ENCODE results near the gene SUSD3. TPM values are rescaled to one million over a fixed set of nuclear protein-coding genes. Genes with fewer than 3 reads are reported as not detected.

The SUSD3 gene
- total RNA-seq, 2 experiments from 2014 or later, result 33.9 to 35.6 TPM

- H3K9me3 Mint-ChIP-seq, result no peaks in the 10 kb centered on the region
- ChIA-PET POLR2A (interaction anchor here (1.0 to 6.9 kb wide), 11 partner anchors 10 to 82 kb away, joined by 3 to 92 read pairs (median 6); no protein-coding TSS in a partner anchor), CTCF (interaction anchor here (0.5 to 2.4 kb wide), 5 partner anchors 9 to 80 kb away, joined by 3 to 6 read pairs (median 4); no protein-coding TSS in a partner anchor)
- peaks cover 33% of the 10 kb centered on the region for H3K36me3 Mint-ChIP-seq (ENCODE audit: low read depth)
- Histone ChIP-seq H3K4me3 (ENCODE audit: low read length) (no peak overlapping the region), H3K9me3 (ENCODE audit: control insufficient read depth in 1 of 2, insufficient read depth in 1 of 2, low read length in 2 of 2) (peaks cover 0 to 4% of the 10 kb centered on the region in 2 experiments), H3K4me1 (ENCODE audit: insufficient read depth, low read length) (peaks cover 82% of the 10 kb centered on the region), H3K27me3 (ENCODE audit: control insufficient read depth in 1 of 2, insufficient read depth in 2 of 2, low read length in 2 of 2) (no peaks in the 10 kb centered on the region), H3K27ac (ENCODE audit: low read depth in 1 of 2, low read length in 2 of 2) (peak overlapping the region; percentile 34 to 51), H3K36me3 (ENCODE audit: insufficient read depth, low read length) (peaks cover 46% of the 10 kb centered on the region)
- no peaks in the 10 kb centered on the region for H3K27me3 Mint-ChIP-seq
- TF ChIP-seq CTCF (IDR thresholded peaks at IDR 0.05), result no peak
- intact Hi-C loops (cut with DNase I, micrococcal nuclease), result no loop called here
- H3K27ac Mint-ChIP-seq, result peak overlapping the region; percentile 85
- peaks cover 67% of the 10 kb centered on the region for H3K4me1 Mint-ChIP-seq (ENCODE audit: low read depth)
- DNase-seq, result peak in 1 of 14 experiments; percentile 36
- H3K4me3 Mint-ChIP-seq, result no peak overlapping the region
- ATAC-seq (ENCODE audit: poor library complexity), result no peak
Observed at GRCh38 chr9:93037476-93037971, 21.0 kb upstream of the SUSD3 start.

- Mint-ChIP-seq H3K27me3 (no peaks in the 10 kb centered on the region), H3K9me3 (no peaks in the 10 kb centered on the region), H3K4me3 (no peak overlapping the region), H3K4me1 (ENCODE audit: low read depth) (peaks cover 74% of the 10 kb centered on the region), H3K27ac (peak overlapping the region; percentile 85), H3K36me3 (ENCODE audit: low read depth) (peaks cover 22% of the 10 kb centered on the region)
- H3K27me3 ChIP-seq (ENCODE audit: control insufficient read depth in 1 of 2, insufficient read depth in 2 of 2, low read length in 2 of 2), result no peaks in the 10 kb centered on the region
- TF ChIP-seq CTCF (IDR thresholded peaks at IDR 0.05), result no peak
- DNase-seq (no peak), ATAC-seq (ENCODE audit: poor library complexity) (no peak)
- H3K4me3 ChIP-seq (ENCODE audit: low read length), result no peak overlapping the region
- ChIA-PET POLR2A (interaction anchor here (0.5 to 6.9 kb wide), 9 partner anchors 9 to 78 kb away, joined by 3 to 92 read pairs (median 4); no protein-coding TSS in a partner anchor), CTCF (no interaction called here)
- intact Hi-C loops (cut with DNase I, micrococcal nuclease), result no loop called here
- peaks cover 80% of the 10 kb centered on the region for H3K4me1 ChIP-seq (ENCODE audit: insufficient read depth, low read length)
- peaks cover 0 to 4% of the 10 kb centered on the region in 2 experiments for H3K9me3 ChIP-seq (ENCODE audit: control insufficient read depth in 1 of 2, insufficient read depth in 1 of 2, low read length in 2 of 2)
- peak overlapping the region in 1 of 2 donors; percentile 57 for H3K27ac ChIP-seq (ENCODE audit: low read depth in 1 of 2, low read length in 2 of 2)
- peaks cover 32% of the 10 kb centered on the region for H3K36me3 ChIP-seq (ENCODE audit: insufficient read depth, low read length)
Observed at GRCh38 chr9:93038918-93039317, 19.6 kb upstream of the SUSD3 start.

GRCh38 chr9:93039456-93039855 is 19.0 kb upstream of the SUSD3 start:
- no peaks in the 10 kb centered on the region for H3K9me3 Mint-ChIP-seq
- POLR2A ChIA-PET, result interaction anchor here (0.7 to 6.9 kb wide), 12 partner anchors 8 to 68 kb away, joined by 3 to 92 read pairs (median 5); no protein-coding TSS in a partner anchor
- DNase-seq (no peak), ATAC-seq (ENCODE audit: poor library complexity) (no peak)
- peak overlapping the region; percentile 85 for H3K27ac Mint-ChIP-seq
- H3K36me3 Mint-ChIP-seq (ENCODE audit: low read depth), result peaks cover 17% of the 10 kb centered on the region
- Histone ChIP-seq H3K27me3 (ENCODE audit: control insufficient read depth in 1 of 2, insufficient read depth in 2 of 2, low read length in 2 of 2) (no peaks in the 10 kb centered on the region), H3K4me3 (ENCODE audit: low read length) (no peak overlapping the region), H3K9me3 (ENCODE audit: control insufficient read depth in 1 of 2, insufficient read depth in 1 of 2, low read length in 2 of 2) (peaks cover 0 to 4% of the 10 kb centered on the region in 2 experiments), H3K36me3 (ENCODE audit: insufficient read depth, low read length) (peaks cover 27% of the 10 kb centered on the region), H3K4me1 (ENCODE audit: insufficient read depth, low read length) (peaks cover 78% of the 10 kb centered on the region), H3K27ac (ENCODE audit: low read depth in 1 of 2, low read length in 2 of 2) (peak overlapping the region; percentile 44 to 57)
- no peak overlapping the region for H3K4me3 Mint-ChIP-seq
- peaks cover 72% of the 10 kb centered on the region for H3K4me1 Mint-ChIP-seq (ENCODE audit: low read depth)
- CTCF ChIA-PET, result no interaction called here
- intact Hi-C loops (cut with DNase I, micrococcal nuclease), result no loop called here
- H3K27me3 Mint-ChIP-seq, result no peaks in the 10 kb centered on the region
- TF ChIP-seq CTCF (IDR thresholded peaks at IDR 0.05), result no peak

All from CD4-positive, alpha-beta T cell (primary cell).